Ovary (tissue), 9 donors: ENCODE measurements around the gene BTG2. TPM values are rescaled to one million over a fixed set of nuclear protein-coding genes. Genes with fewer than 3 reads are reported as not detected.

Experiments used
- DNase-seq, 5 donors: peaks; one replicate each; pipeline ENCODE4 v3.0.0-alpha.2; 2019 to 2020
- H3K27ac ChIP-seq, 2 donors: fragments of 200-600 bp; one replicate each; pipeline versions ENCODE4 v1.5.1 to v1.8.0; 2019 to 2022
- H3K27me3 ChIP-seq: fragments of 200-600 bp; one replicate; pipeline ENCODE4 v1.8.0; 2022
- H3K36me3 ChIP-seq: fragments of 200-600 bp; sonication (generic); one replicate; pipeline ENCODE4 v1.5.1; 2019
- H3K4me1 ChIP-seq: one replicate; pipeline ENCODE4 v1.8.1; 2013; ENCODE audit warnings: mild to moderate bottlenecking, moderate library complexity; ENCODE audit not compliant: insufficient read depth
- H3K4me3 ChIP-seq: fragments of 200-600 bp; sonication (generic); one replicate; pipeline ENCODE4 v1.5.1; 2017
- H3K9me3 ChIP-seq, 2 donors: fragments of 200-600 bp in 1 of 2; sonication (generic) in 1 of 2; one replicate each; pipeline versions ENCODE4 v1.5.1 to v1.8.1; 2013 to 2019; ENCODE audit warnings: mild to moderate bottlenecking in 1 of 2, moderate library complexity in 1 of 2
- EP300 ChIP-seq: sonication (generic); formaldehyde crosslinking; IDR thresholded peaks from one replicate; pipeline ENCODE4 v1.6.1; 2017; ENCODE audit warnings: antibody characterized with exemption
- POLR2A ChIP-seq: fragments of 450-650 bp; IDR thresholded peaks from one replicate; pipeline ENCODE4 v1.6.1; 2017; ENCODE audit warnings: antibody characterized with exemption, mild to moderate bottlenecking, moderate library complexity
- WGBS, 3 donors: extraction: QIAGEN DNeasy Blood & Tissue Kit in 1 of 3; methylation state at CpG; one replicate each; pipeline versions ENCODE4 v1.1.5 to v1.1.7; 2013 to 2017; 5-methylcytosine and 5-hydroxymethylcytosine counted together
- intact Hi-C, 4 donors: fragments of 100-400 bp; cut with DNase I; formaldehyde crosslinking; loops; one replicate each; pipeline versions ENCODE4 v1.11.0 to v1.15.1; 2022 to 2023
- polyA plus RNA-seq, 2 donors: library from polyadenylated mRNA; stranded (reverse); fragments of 200-250 nt in 1 of 2; fragments of 350-450 nt in 1 of 2; fragmentation: Illumina TruSeq in 1 of 2; extraction: RNeasy Lipid Tissue Mini Kit (QIAGEN cat#74804) in 1 of 2; gene quantifications; one replicate each; pipeline ENCODE4 v1.2.3, GENCODE V29; 2013 to 2014
- total RNA-seq, 7 donors: library from RNA; depleted of rRNA in 2 of 7; stranded (reverse); fragments of >200 nt in 2 of 7; fragmentation: NEBNext Ultra II Directional in 3 of 7; extraction: Animal tissue kit (Norgen Biotek cat#: 25700) in 3 of 7; gene quantifications; one replicate each; pipeline versions ENCODE4 v1.1.0 to v1.2.4, GENCODE V29; 2016 to 2023
- TF ChIP-seq, protein P1 (sequence below), 3 donors: fragments of 450-650 bp in 2 of 3; fragments of 200-600 bp in 1 of 3; IDR thresholded peaks; one replicate each; pipeline versions ENCODE4 v1.5.1 to v1.8.0; 2016 to 2022; ENCODE audit warnings: antibody characterized with exemption in 3 of 3, mild to moderate bottlenecking in 1 of 3
- donor health status: DM: no; HTN: no; CAD: no; lungs with moderate emphysema.
- donor health status: DM: no; HTN: no; CAD: no.
- donor health status: Bipolar disorder and iron deficiency.
- donor health status: DM: yes; HTN: yes; CAD: no.
- donor health status: DM: no; HTN: no; CAD: no.
- donor health status: DM: yes; HTN: yes; CAD: no.

Gene BTG2
- total and polyA plus RNA-seq, 9 donors, result 113 to 395 (median 202) TPM

DNA sequence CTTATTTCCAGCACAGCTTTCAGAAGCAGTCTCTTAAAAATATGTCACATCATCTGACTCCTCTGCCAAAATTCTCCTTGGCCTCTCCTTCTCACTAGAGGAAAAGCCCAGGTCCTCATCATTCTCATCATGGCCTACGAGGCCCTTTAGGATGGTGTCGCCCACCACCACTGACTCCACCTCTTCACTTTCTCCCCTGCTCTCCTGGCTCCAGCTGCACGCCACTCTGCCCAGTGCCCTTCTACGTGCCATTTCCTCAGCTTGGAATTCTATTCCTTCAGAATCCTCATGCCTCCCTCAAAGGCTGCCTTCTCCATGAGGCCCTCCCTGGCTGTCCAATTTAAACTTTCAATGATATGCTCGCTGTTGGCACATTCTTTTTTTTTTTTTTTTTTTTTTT lies 25.3 kb upstream of the BTG2 start:
- Histone ChIP-seq H3K36me3 (no peaks in the 10 kb centered on the region), H3K4me1 (peaks cover 9% of the 10 kb centered on the region), H3K27me3 (no peaks in the 10 kb centered on the region), H3K4me3 (no peak overlapping the region), H3K9me3 (no peaks in the 10 kb centered on the region), H3K27ac (peak overlapping the region in 1 of 2 donors; percentile 97)
- DNase-seq, result peak in 1 of 5 donors; percentile 19
- TF ChIP-seq EP300, result no peak
- TF ChIP-seq POLR2A, result no peak
- TF ChIP-seq, protein P1, sequence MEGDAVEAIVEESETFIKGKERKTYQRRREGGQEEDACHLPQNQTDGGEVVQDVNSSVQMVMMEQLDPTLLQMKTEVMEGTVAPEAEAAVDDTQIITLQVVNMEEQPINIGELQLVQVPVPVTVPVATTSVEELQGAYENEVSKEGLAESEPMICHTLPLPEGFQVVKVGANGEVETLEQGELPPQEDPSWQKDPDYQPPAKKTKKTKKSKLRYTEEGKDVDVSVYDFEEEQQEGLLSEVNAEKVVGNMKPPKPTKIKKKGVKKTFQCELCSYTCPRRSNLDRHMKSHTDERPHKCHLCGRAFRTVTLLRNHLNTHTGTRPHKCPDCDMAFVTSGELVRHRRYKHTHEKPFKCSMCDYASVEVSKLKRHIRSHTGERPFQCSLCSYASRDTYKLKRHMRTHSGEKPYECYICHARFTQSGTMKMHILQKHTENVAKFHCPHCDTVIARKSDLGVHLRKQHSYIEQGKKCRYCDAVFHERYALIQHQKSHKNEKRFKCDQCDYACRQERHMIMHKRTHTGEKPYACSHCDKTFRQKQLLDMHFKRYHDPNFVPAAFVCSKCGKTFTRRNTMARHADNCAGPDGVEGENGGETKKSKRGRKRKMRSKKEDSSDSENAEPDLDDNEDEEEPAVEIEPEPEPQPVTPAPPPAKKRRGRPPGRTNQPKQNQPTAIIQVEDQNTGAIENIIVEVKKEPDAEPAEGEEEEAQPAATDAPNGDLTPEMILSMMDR (IDR thresholded peaks at IDR 0.05), result no peak
- WGBS, 3 donors, result 94 to 97% (median 97%) methylated on average over 5 of the region's 5 CpGs
- intact Hi-C loops, result no loop called here

DNA sequence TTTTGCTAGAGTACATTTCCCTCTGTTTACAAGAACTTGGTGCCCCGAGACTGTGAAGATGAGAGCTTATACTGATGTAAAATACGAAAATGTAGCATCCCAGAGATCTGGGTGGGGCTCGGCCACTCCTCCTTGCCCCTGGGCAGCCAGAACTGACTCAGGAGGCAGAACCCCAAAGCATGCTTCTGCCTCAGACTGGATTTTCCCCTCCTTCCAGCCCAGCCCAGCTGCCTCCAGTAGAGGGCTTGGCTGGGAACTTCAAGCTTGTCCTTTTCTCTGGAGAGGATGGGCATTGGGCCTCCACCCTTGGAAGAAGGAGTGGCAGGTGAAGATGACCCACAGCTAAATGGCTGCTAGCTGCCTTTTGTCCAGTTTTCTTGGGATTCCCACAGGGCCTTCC lies 24.3 kb upstream of the BTG2 start:
- DNase-seq, result peak in 1 of 5 donors; percentile 12
- 92 to 94% (median 94%) methylated on average over 3 of the region's 3 CpGs for WGBS, 3 donors
- H3K4me3 ChIP-seq, result no peak overlapping the region
- no peaks in the 10 kb centered on the region for H3K9me3 ChIP-seq
- no peaks in the 10 kb centered on the region for H3K36me3 ChIP-seq
- H3K4me1 ChIP-seq, result peaks cover 9% of the 10 kb centered on the region
- no peak overlapping the region for H3K27ac ChIP-seq
- intact Hi-C loops, result no loop called here
- TF ChIP-seq EP300 (no peak), POLR2A (no peak)
- TF ChIP-seq, protein P1 (IDR thresholded peaks at IDR 0.05), result no peak
- no peaks in the 10 kb centered on the region for H3K27me3 ChIP-seq

DNA sequence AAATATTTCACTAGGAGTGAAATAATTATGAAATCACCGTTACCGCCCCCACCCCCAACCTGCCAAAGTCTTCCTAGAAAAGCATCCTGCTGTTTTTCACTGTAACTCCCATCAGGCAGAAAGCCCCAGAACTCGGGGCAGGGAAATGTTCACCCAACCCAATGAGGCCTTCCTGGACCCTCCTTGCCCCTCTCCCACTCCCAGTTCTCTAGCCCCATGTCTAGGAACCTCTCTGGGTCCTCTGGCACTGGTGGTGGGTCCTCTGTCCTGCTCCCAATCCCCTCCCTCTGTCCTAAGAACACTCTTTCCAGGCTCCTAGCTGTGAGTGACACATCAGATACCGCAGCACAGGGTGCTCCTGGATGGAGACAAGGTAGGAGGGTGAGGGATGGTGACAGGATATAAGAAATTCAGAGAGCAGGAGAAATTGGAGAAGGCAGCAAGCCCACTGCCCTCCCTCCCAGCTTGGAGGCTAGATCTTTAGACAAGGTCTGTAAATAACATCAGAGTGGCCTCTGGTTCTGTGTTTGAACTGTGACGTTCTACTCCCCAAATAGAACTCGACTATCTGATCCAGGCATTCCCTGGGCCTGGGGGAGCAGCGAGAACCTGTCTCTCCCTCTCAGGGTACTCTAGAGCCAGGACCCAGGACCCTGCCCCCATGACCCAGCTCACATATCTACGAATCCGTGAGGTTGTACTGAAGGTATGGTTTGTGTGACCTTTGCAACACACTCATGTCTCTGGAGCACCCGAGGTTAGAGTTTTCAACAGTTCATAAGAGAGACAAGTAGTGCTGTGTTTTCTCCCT lies 23.3 kb upstream of the BTG2 start:
- Histone ChIP-seq H3K27ac (peak overlapping the region; percentile 26 to 35), H3K4me3 (no peak overlapping the region), H3K36me3 (no peaks in the 10 kb centered on the region), H3K4me1 (peaks cover 19% of the 10 kb centered on the region), H3K27me3 (no peaks in the 10 kb centered on the region), H3K9me3 (no peaks in the 10 kb centered on the region)
- TF ChIP-seq, protein P1 (IDR thresholded peaks at IDR 0.05), result no peak
- TF ChIP-seq EP300, result no peak
- no peak for TF ChIP-seq POLR2A
- WGBS, 3 donors, result 67 to 78% (median 72%) methylated on average over 10 of the region's 10 CpGs
- peak in 1 of 5 donors; percentile 17 for DNase-seq
- intact Hi-C loops, result no loop called here

DNA sequence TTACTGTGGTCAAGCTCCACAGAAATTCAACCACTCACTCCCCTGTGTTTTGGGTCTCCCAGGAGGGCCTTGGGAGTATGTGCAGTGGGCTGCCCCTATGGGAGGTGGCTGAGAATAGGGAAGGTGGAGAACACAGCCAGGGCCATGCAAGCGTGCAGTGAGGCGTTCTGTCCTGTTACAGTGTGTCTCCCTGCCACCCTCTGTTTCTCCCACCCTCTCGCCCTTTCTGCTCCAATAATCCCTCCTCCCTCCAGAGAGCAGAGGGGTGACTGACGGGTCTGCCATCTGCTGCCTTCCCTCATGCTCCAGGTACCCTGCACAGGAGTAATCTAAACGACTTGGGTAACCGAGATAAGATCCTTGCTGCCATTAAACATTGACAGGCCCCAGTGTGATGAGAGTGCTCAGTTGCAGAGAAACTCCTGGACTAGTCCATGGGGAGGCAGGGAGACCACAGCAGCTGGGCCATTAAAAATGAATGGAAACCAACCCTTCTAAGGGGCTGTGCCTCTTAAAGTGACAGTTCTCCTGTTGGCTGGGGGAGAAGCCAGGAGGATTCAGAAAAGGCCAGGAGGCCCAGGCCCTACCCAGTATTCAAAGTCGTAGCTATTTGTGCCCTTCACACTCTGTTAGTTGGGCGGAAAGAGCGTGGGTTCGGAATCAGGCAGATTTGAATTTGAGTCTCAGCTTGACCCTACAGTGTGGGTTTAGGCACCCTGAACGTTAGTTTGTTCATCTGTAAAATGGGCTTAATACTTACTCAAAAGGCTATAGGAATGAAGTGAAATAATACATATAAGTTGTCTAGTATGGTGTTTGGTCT lies 22.4 kb upstream of the BTG2 start:
- 89 to 92% (median 92%) methylated on average over 11 of the region's 11 CpGs for WGBS, 3 donors
- no peaks in the 10 kb centered on the region for H3K9me3 ChIP-seq
- intact Hi-C loops, result no loop called here
- peak overlapping the region in 1 of 2 donors; percentile 35 for H3K27ac ChIP-seq
- H3K36me3 ChIP-seq, result no peaks in the 10 kb centered on the region
- H3K4me3 ChIP-seq, result no peak overlapping the region
- TF ChIP-seq, protein P1 (IDR thresholded peaks at IDR 0.05), result no peak
- no peak for TF ChIP-seq POLR2A
- TF ChIP-seq EP300, result no peak
- peaks cover 19% of the 10 kb centered on the region for H3K4me1 ChIP-seq
- peak in 2 of 5 donors; percentile 4 to 13 for DNase-seq
- H3K27me3 ChIP-seq, result no peaks in the 10 kb centered on the region
